ENCODE measurements around the gene SPA17. TPM values are rescaled to one million over a fixed set of nuclear protein-coding genes. Genes with fewer than 3 reads are reported as not detected.
A peak's percentile ranks its signal among the peaks of the same experiment; 100 is the strongest.

The SPA17 gene
- total and polyA plus RNA-seq, 2 of the 8 experiments (the other 6 are each of a cell fraction or from before 2014, with no cell fraction given) = 3.7 to 5.2 TPM

- peaks cover 92 to 99% (median 97%) of the 10 kb centered on the region in 4 experiments for H3K27me3 ChIP-seq (replicated peaks in 1 of 4; ENCODE audit: control insufficient read depth in 3 of 4, extremely low read depth in 1 of 4, insufficient read depth in 3 of 4, low read length in 3 of 4)
- H2BK20ac ChIP-seq (ENCODE audit: low read length) = no peak overlapping the region
- ChIA-PET CTCF (ENCODE audit: partially characterized antibody) (interaction anchor here (0.6 to 28.0 kb wide), 20 partner anchors 6 to 139 kb away, joined by 3 to 382 read pairs (median 6); partner anchors contain the start of genes ESAM, NRGN, SIAE and SPA17), POLR2A (ENCODE audit: partially characterized antibody) (interaction anchor here (0.8 to 2.8 kb wide), 5 partner anchors 10 to 114 kb away, joined by 3 to 13 read pairs (median 3); partner anchors contain the start of genes SIAE and SPA17)
- no peak overlapping the region for H3K18ac ChIP-seq (ENCODE audit: extremely low read depth, low read length)
- no peak overlapping the region for H3K27ac ChIP-seq (ENCODE audit: low read depth, low read length)
- H4K91ac ChIP-seq (replicated peaks; ENCODE audit: insufficient read length, low read length) = no peak overlapping the region
- no peaks in the 10 kb centered on the region for H3K79me2 ChIP-seq (ENCODE audit: control insufficient read depth in 1 of 2, insufficient read depth in 2 of 2, low read length in 2 of 2)
- no peak overlapping the region for H2BK5ac ChIP-seq (ENCODE audit: low read depth, low read length)
- peak overlapping the region; percentile 68; the same call in 1 of the 2 replicates for H2BK12ac ChIP-seq (ENCODE audit: low read depth, low read length)
- no peak overlapping the region for H2AK5ac ChIP-seq (ENCODE audit: low read depth, low read length)
- TF ChIP-seq RNF2 (IDR thresholded peaks at IDR 0.05; ENCODE audit: borderline replicate concordance, low read depth, low read length, missing control alignments, poor library complexity, severe bottlenecking) = peak; percentile 87
- TF ChIP-seq RAD21 (IDR thresholded peaks at IDR 0.05 in 1 of 2, conservative IDR thresholded peaks at IDR 0.05 in 1 of 2; ENCODE audit: low read depth in 2 of 2, low read length in 2 of 2) = no peak
- peak; percentile 95; the same call in 1 of the 2 replicates for TF ChIP-seq SUZ12 (IDR thresholded peaks at IDR 0.05; ENCODE audit: low read length)
- peak; percentile 55; the same call in 1 of the 2 replicates for TF ChIP-seq E2F6 (IDR thresholded peaks at IDR 0.05)
- TF ChIP-seq CHD1 (IDR thresholded peaks at IDR 0.05; ENCODE audit: low read depth, low read length) = no peak
- TF ChIP-seq EZH2 (IDR thresholded peaks at IDR 0.05; ENCODE audit: low read depth, low read length, severe bottlenecking) = peak; percentile 95
- TF ChIP-seq ZNF274 (IDR thresholded peaks at IDR 0.05; ENCODE audit: borderline replicate concordance, extremely low read depth, low read length) = no peak
- TF ChIP-seq PHF8 (conservative IDR thresholded peaks at IDR 0.05; ENCODE audit: low read depth, low read length) = no peak
- WGBS, 2 experiments (ENCODE audit: extremely low coverage in 1 of 2, insufficient coverage in 1 of 2, insufficient read length in 1 of 2, insufficient replicate concordance in 2 of 2, low coverage in 1 of 2, low lambda C conversion rate in 2 of 2, missing lambda C conversion rate in 1 of 2) = 3% methylated on average over 39 of the region's 44 CpGs; no CpG with 5 or more reads in 1 of the 2 experiments
- FAIRE-seq (no peak), DNase-seq (ENCODE audit: low read depth in 1 of 2, low spot score in 2 of 2) (peak in 1 of 2 experiments; percentile 60)
- no peak overlapping the region for H2BK15ac ChIP-seq (ENCODE audit: low read length)
- H4K8ac ChIP-seq (ENCODE audit: extremely low read depth, insufficient read depth, low read length) = no peak overlapping the region; the same call in 1 of the 2 replicates
- no peaks in the 10 kb centered on the region for H3K79me1 ChIP-seq (ENCODE audit: low read depth, low read length)
- H2AFZ ChIP-seq (ENCODE audit: low read length) = no peak overlapping the region
- no peak overlapping the region for H3K23ac ChIP-seq (ENCODE audit: insufficient read length)
- no peak overlapping the region for H3K14ac ChIP-seq (ENCODE audit: insufficient read length)
- H3K4ac ChIP-seq (replicated peaks; ENCODE audit: insufficient read length, low read depth, low read length) = no peak overlapping the region
- H2BK120ac ChIP-seq (replicated peaks; ENCODE audit: low read depth, low read length) = no peak overlapping the region
- peaks cover 16 to 31% of the 10 kb centered on the region in 2 experiments for H4K20me1 ChIP-seq (replicated peaks in 1 of 2; ENCODE audit: control insufficient read depth in 1 of 2, insufficient read depth in 2 of 2, low read length in 2 of 2)
- H3K9me3 ChIP-seq (ENCODE audit: insufficient read depth in 2 of 2, low read depth in 1 of 2, low read length in 1 of 2) = no peaks in the 10 kb centered on the region
- no peak overlapping the region for H3K9ac ChIP-seq (replicated peaks in 1 of 4; ENCODE audit: extremely low read depth in 1 of 4, low read depth in 3 of 4, low read length in 3 of 4)
- peak overlapping the region; percentile 72 to 83 (median 77); a peak in 7 of 8 replicates for H3K4me3 ChIP-seq (ENCODE audit: extremely low read depth in 1 of 4, insufficient read depth in 2 of 4, low read depth in 3 of 4, low read length in 4 of 4)
- peak overlapping the region; percentile 83 to 95 for H3K4me2 ChIP-seq (ENCODE audit: insufficient read depth in 1 of 2, low read depth in 2 of 2, low read length in 2 of 2)
- H3K56ac ChIP-seq (replicated peaks; ENCODE audit: insufficient read length, low read depth, low read length) = no peak overlapping the region
- H4K5ac ChIP-seq (ENCODE audit: insufficient read length, low read depth, low read length) = no peak overlapping the region
- no peaks in the 10 kb centered on the region for H3K36me3 ChIP-seq (ENCODE audit: control insufficient read depth in 2 of 4, insufficient read depth in 4 of 4, low read length in 3 of 4)
- H3K4me1 ChIP-seq (replicated peaks in 1 of 4; ENCODE audit: control insufficient read depth in 3 of 4, insufficient read depth in 4 of 4, low read length in 3 of 4) = peaks cover 0 to 17% (median 14%) of the 10 kb centered on the region in 4 experiments; a peak in 6 of 7 replicates
- H3K23me2 ChIP-seq (ENCODE audit: low read depth, low read length) = peaks cover 11% of the 10 kb centered on the region; the same call in 1 of the 2 replicates
These were observed 71.6 kb downstream of the SPA17 start for GRCh38 chr11:124745270-124745834.

Data from H1 (cell line).